Neural cell (in vitro differentiated cells): ENCODE results near the gene TAGAP.

Experiments
- CTCF ChIP-seq: fragments of 450-650 bp; IDR thresholded peaks from 2 replicates; pipeline ENCODE4 v1.5.1; 2014; ENCODE audit warnings: antibody characterized with exemption, mild to moderate bottlenecking, moderate library complexity; ENCODE audit not compliant: poor library complexity, severe bottlenecking
- EP300 ChIP-seq: fragments of 450-650 bp; conservative IDR thresholded peaks from 2 replicates; pipeline ENCODE4 v1.6.1; 2014; ENCODE audit warnings: antibody characterized with exemption, mild to moderate bottlenecking, moderate library complexity; ENCODE audit not compliant: poor library complexity, severe bottlenecking
- EZH2 ChIP-seq: fragments of 200-600, 300-800 bp; shearing (Covaris generic), sonication (generic); IDR thresholded peaks from 2 replicates; pipeline ENCODE4 v1.6.1; 2014; ENCODE audit warnings: antibody characterized with exemption, low read length, borderline replicate concordance, mild to moderate bottlenecking; ENCODE audit not compliant: insufficient read depth, poor library complexity, severe bottlenecking
- POLR2AphosphoS5 ChIP-seq: IDR thresholded peaks from 2 replicates; pipeline ENCODE4 v1.6.1; 2012
- SMC3 ChIP-seq: fragments of 450-650 bp; conservative IDR thresholded peaks from 2 replicates; pipeline ENCODE4 v1.6.1; 2014; ENCODE audit warnings: antibody characterized with exemption, mild to moderate bottlenecking, moderate library complexity; ENCODE audit not compliant: poor library complexity
- TAF1 ChIP-seq: IDR thresholded peaks from 2 replicates; pipeline ENCODE4 v1.6.1; 2012; ENCODE audit warnings: low read depth

GRCh38 chr6:159085396-159085895, 40.7 kb upstream of the TAGAP start:
- TF ChIP-seq TAF1 (no peak), CTCF (no peak), EZH2 (no peak), POLR2AphosphoS5 (no peak), SMC3 (no peak), EP300 (no peak)
